Measurements from ENCODE around the gene CCDC181. TPM values are rescaled to one million over a fixed set of nuclear protein-coding genes. Genes with fewer than 3 reads are reported as not detected.

Gene CCDC181
- total and polyA plus RNA-seq, 2 experiments from 2014 or later, result 0.79 to 1.3 TPM

- H3K79me2 ChIP-seq, result peaks cover 56% of the 10 kb centered on the region
- peak overlapping the region; percentile 90 for H2AFZ ChIP-seq
- TF ChIP-seq EZH2phosphoT487 (IDR thresholded peaks at IDR 0.05; ENCODE audit: low read depth, severe bottlenecking, unreplicated experiment), result no peak
- no peak for TF ChIP-seq CTCF (IDR thresholded peaks at IDR 0.05; ENCODE audit: poor library complexity)
- TF ChIP-seq EZH2 (IDR thresholded peaks at IDR 0.05; ENCODE audit: borderline replicate concordance), result no peak
- no peaks in the 10 kb centered on the region for H3K9me3 ChIP-seq (ENCODE audit: low read depth)
- peak; percentile 11 for DNase-seq (ENCODE audit: low spot score)
- no peaks in the 10 kb centered on the region for H4K20me1 ChIP-seq (ENCODE audit: insufficient read depth, poor library complexity, severe bottlenecking)
- 10% methylated on average over 15 of the region's 15 CpGs for WGBS (ENCODE audit: low lambda C conversion rate, missing lambda C conversion rate)
- no peaks in the 10 kb centered on the region for H3K9me2 ChIP-seq (replicated peaks; ENCODE audit: insufficient read depth)
- H3K27ac ChIP-seq, result peak overlapping the region; percentile 37
- H3K4me3 ChIP-seq, result peak overlapping the region; percentile 67
- peak overlapping the region; percentile 84 for H3K4me2 ChIP-seq
- H3K27me3 ChIP-seq, result no peaks in the 10 kb centered on the region
- H3K4me1 ChIP-seq (ENCODE audit: insufficient read depth), result peaks cover 5% of the 10 kb centered on the region
- H3K36me3 ChIP-seq (replicated peaks; ENCODE audit: insufficient read depth, low read depth), result no peaks in the 10 kb centered on the region
Observed at GRCh38 chr1:169367096-169367685, 60.1 kb downstream of the CCDC181 start.

GRCh38 chr1:169364948-169365347 lies 62.3 kb downstream of the CCDC181 start:
- WGBS (ENCODE audit: low lambda C conversion rate, missing lambda C conversion rate), result 100% methylated on average over 2 of the region's 2 CpGs
- H4K20me1 ChIP-seq (ENCODE audit: insufficient read depth, poor library complexity, severe bottlenecking), result no peaks in the 10 kb centered on the region

GRCh38 chr1:169363046-169363730 lies 64.1 kb downstream of the CCDC181 start:
- H3K4me3 ChIP-seq, result no peak overlapping the region
- no peaks in the 10 kb centered on the region for H3K4me1 ChIP-seq (ENCODE audit: insufficient read depth)
- no peaks in the 10 kb centered on the region for H3K9me3 ChIP-seq (ENCODE audit: low read depth)
- no peaks in the 10 kb centered on the region for H4K20me1 ChIP-seq (ENCODE audit: insufficient read depth, poor library complexity, severe bottlenecking)
- H3K79me2 ChIP-seq, result peaks cover 29% of the 10 kb centered on the region
- WGBS (ENCODE audit: low lambda C conversion rate, missing lambda C conversion rate), result 88% methylated on average over 5 of the region's 5 CpGs
- no peaks in the 10 kb centered on the region for H3K36me3 ChIP-seq (replicated peaks; ENCODE audit: insufficient read depth, low read depth)
- no peak overlapping the region for H3K27ac ChIP-seq
- H2AFZ ChIP-seq, result no peak overlapping the region
- no peak for DNase-seq (ENCODE audit: low spot score)
- no peaks in the 10 kb centered on the region for H3K9me2 ChIP-seq (replicated peaks; ENCODE audit: insufficient read depth)
- TF ChIP-seq CTCF (IDR thresholded peaks at IDR 0.05; ENCODE audit: poor library complexity), result no peak
- no peak for TF ChIP-seq EZH2phosphoT487 (IDR thresholded peaks at IDR 0.05; ENCODE audit: low read depth, severe bottlenecking, unreplicated experiment)
- no peak for TF ChIP-seq EZH2 (IDR thresholded peaks at IDR 0.05; ENCODE audit: borderline replicate concordance)
- no peaks in the 10 kb centered on the region for H3K27me3 ChIP-seq
- H3K4me2 ChIP-seq, result no peak overlapping the region

More at GRCh38 chr1:169364948-169365347, 62.3 kb downstream of the CCDC181 start:
- Histone ChIP-seq H3K4me1 (ENCODE audit: insufficient read depth) (peaks cover 5% of the 10 kb centered on the region), H3K27ac (no peak overlapping the region), H3K9me2 (replicated peaks; ENCODE audit: insufficient read depth) (no peaks in the 10 kb centered on the region), H3K27me3 (no peaks in the 10 kb centered on the region), H2AFZ (no peak overlapping the region), H3K79me2 (peaks cover 43% of the 10 kb centered on the region), H3K9me3 (ENCODE audit: low read depth) (no peaks in the 10 kb centered on the region), H3K4me3 (no peak overlapping the region), H3K4me2 (no peak overlapping the region), H3K36me3 (replicated peaks; ENCODE audit: insufficient read depth, low read depth) (no peaks in the 10 kb centered on the region)
- no peak for DNase-seq (ENCODE audit: low spot score)
- TF ChIP-seq EZH2 (IDR thresholded peaks at IDR 0.05; ENCODE audit: borderline replicate concordance), result no peak
- no peak for TF ChIP-seq EZH2phosphoT487 (IDR thresholded peaks at IDR 0.05; ENCODE audit: low read depth, severe bottlenecking, unreplicated experiment)
- no peak for TF ChIP-seq CTCF (IDR thresholded peaks at IDR 0.05; ENCODE audit: poor library complexity)
